CD4-positive, alpha-beta T cell (primary cell): Measurements from ENCODE around the gene ZYG11B. TPM values are rescaled to one million over a fixed set of nuclear protein-coding genes. Genes with fewer than 3 reads are reported as not detected.

Source experiments
- ATAC-seq: fragments of 200-7000 bp; cut with Tn5 transposase; one replicate; pipeline ENCODE4 v1.10.0; 2022; ENCODE audit warnings: mild to moderate bottlenecking; ENCODE audit not compliant: poor library complexity
- CTCF ChIA-PET: fragments of 350-600 bp; sonication (Branson Sonifier 250); formaldehyde crosslinking; loops from one replicate; lab custom pipeline; 2021; ENCODE audit warnings: antibody characterized with exemption, inconsistent platforms; lab: Charles Lee
- POLR2A ChIA-PET: fragments of 350-600 bp; sonication (Branson Sonifier 250); formaldehyde crosslinking; loops from one replicate; lab custom pipeline; 2021; ENCODE audit warnings: antibody characterized with exemption, inconsistent platforms; lab: Charles Lee
- DNase-seq, 14 experiments: peaks; one replicate each; pipeline ENCODE4 v3.0.0-alpha.2; 2013 to 2020; ENCODE audit warnings: mixed read lengths in 2 of 14
- H3K27ac ChIP-seq, 2 donors: one replicate each; pipeline versions ENCODE4 v1.5.1 to v1.7.0; 2013; ENCODE audit warnings: low read length in 2 of 2, low read depth in 1 of 2, mild to moderate bottlenecking in 1 of 2
- H3K27me3 ChIP-seq, 2 experiments: 1 replicate in 1 of 2; 2 replicates in 1 of 2; pipeline versions ENCODE4 v1.6.1 to v1.7.0; 2013; ENCODE audit warnings: low read length in 2 of 2, control low read depth in 1 of 2, mild to moderate bottlenecking in 1 of 2, moderate library complexity in 1 of 2; ENCODE audit not compliant: insufficient read depth in 2 of 2, control insufficient read depth in 1 of 2
- H3K36me3 ChIP-seq: one replicate; pipeline ENCODE4 v1.6.1; 2013; ENCODE audit warnings: low read length, control low read depth; ENCODE audit not compliant: insufficient read depth
- H3K4me1 ChIP-seq: one replicate; pipeline ENCODE4 v1.6.1; 2013; ENCODE audit warnings: low read length, control low read depth; ENCODE audit not compliant: insufficient read depth
- H3K4me3 ChIP-seq: one replicate; pipeline ENCODE4 v1.5.1; 2013; ENCODE audit warnings: mild to moderate bottlenecking, low read length, moderate library complexity
- H3K9me3 ChIP-seq, 2 experiments: 1 replicate in 1 of 2; 2 replicates in 1 of 2; pipeline versions ENCODE4 v1.6.1 to v1.7.0; 2013; ENCODE audit warnings: low read length in 2 of 2, mild to moderate bottlenecking in 2 of 2, control low read depth in 1 of 2, moderate library complexity in 1 of 2; ENCODE audit not compliant: control insufficient read depth in 1 of 2, insufficient read depth in 1 of 2
- H3K27ac Mint-ChIP-seq: one replicate; pipeline ENCODE4 v1.8.0; 2020; ENCODE audit warnings: mixed read lengths
- H3K27me3 Mint-ChIP-seq: one replicate; pipeline ENCODE4 v1.8.0; 2021; ENCODE audit warnings: mixed read lengths
- H3K36me3 Mint-ChIP-seq: one replicate; pipeline ENCODE4 v1.8.0; 2021; ENCODE audit warnings: low read depth, mixed read lengths
- H3K4me1 Mint-ChIP-seq: one replicate; pipeline ENCODE4 v1.8.0; 2021; ENCODE audit warnings: low read depth, mixed read lengths
- H3K4me3 Mint-ChIP-seq: one replicate; pipeline ENCODE4 v1.8.0; 2020; ENCODE audit warnings: mild to moderate bottlenecking, mixed read lengths
- H3K9me3 Mint-ChIP-seq: one replicate; pipeline ENCODE4 v1.8.0; 2020; ENCODE audit warnings: mixed read lengths
- CTCF ChIP-seq: fragments of 200-600 bp; IDR thresholded peaks from one replicate; pipeline ENCODE4 v1.8.0; 2022; ENCODE audit warnings: antibody characterized with exemption, mild to moderate bottlenecking
- intact Hi-C, 2 experiments: fragments of 100-400 bp; cut with DNase I in 1 of 2; cut with micrococcal nuclease in 1 of 2; formaldehyde crosslinking; loops; one replicate each; pipeline versions ENCODE4 v1.15.1 to v1.9.0; 2023 to 2025; cut with DNase I, micrococcal nuclease
- total RNA-seq, 174 experiments: library from RNA in 2 of 174; stranded (reverse) in 2 of 174; gene quantifications; one replicate each; pipeline ENCODE4 v1.2.3 and lab custom pipeline; 2021 to 2026

Gene ZYG11B
- total RNA-seq, 2 experiments from 2014 or later: 14.1 to 16.1 TPM

- H3K27me3 Mint-ChIP-seq: no peaks in the 10 kb centered on the region
- H3K4me3 ChIP-seq: no peak overlapping the region
- TF ChIP-seq CTCF: no peak
- no peaks in the 10 kb centered on the region for H3K9me3 ChIP-seq
- peaks cover 4% of the 10 kb centered on the region for H3K4me1 Mint-ChIP-seq
- ChIA-PET POLR2A (no interaction called here), CTCF (no interaction called here)
- no peaks in the 10 kb centered on the region for H3K27me3 ChIP-seq
- DNase-seq: no peak
- peaks cover 10% of the 10 kb centered on the region for H3K36me3 ChIP-seq
- intact Hi-C loops: loop anchor here in 1 of 2 experiments (10.0 kb wide), 1 partner anchor 635 kb away; no protein-coding TSS in a partner anchor
- H3K36me3 Mint-ChIP-seq: peaks cover 55% of the 10 kb centered on the region
- H3K27ac ChIP-seq: no peak overlapping the region
- no peak overlapping the region for H3K4me3 Mint-ChIP-seq
- no peaks in the 10 kb centered on the region for H3K9me3 Mint-ChIP-seq
- H3K4me1 ChIP-seq: no peaks in the 10 kb centered on the region
- no peak for ATAC-seq
- H3K27ac Mint-ChIP-seq: no peak overlapping the region
These were observed 33.7 kb downstream of the ZYG11B start for GRCh38 chr1:52759908-52760307.

GRCh38 chr1:52767596-52768280 lies 41.5 kb downstream of the ZYG11B start:
- H3K4me3 ChIP-seq: no peak overlapping the region
- CTCF ChIA-PET: no interaction called here
- no peak overlapping the region for H3K27ac ChIP-seq
- Mint-ChIP-seq H3K4me1 (peaks cover 25% of the 10 kb centered on the region), H3K9me3 (no peaks in the 10 kb centered on the region), H3K4me3 (no peak overlapping the region), H3K27me3 (no peaks in the 10 kb centered on the region), H3K36me3 (peaks cover 57% of the 10 kb centered on the region), H3K27ac (peak overlapping the region; percentile 14)
- H3K4me1 ChIP-seq: peaks cover 4% of the 10 kb centered on the region
- no peaks in the 10 kb centered on the region for H3K9me3 ChIP-seq
- POLR2A ChIA-PET: interaction anchor here (0.6 kb wide), 1 partner anchor 1808 kb away, joined by 3 read pairs; the partner anchor contains the start of gene FAF1
- ATAC-seq (no peak), DNase-seq (no peak)
- H3K27me3 ChIP-seq: no peaks in the 10 kb centered on the region
- peaks cover 18% of the 10 kb centered on the region for H3K36me3 ChIP-seq
- no peak for TF ChIP-seq CTCF
- intact Hi-C loops: loop anchor here in 1 of 2 experiments (10.0 kb wide), 1 partner anchor 643 kb away; no protein-coding TSS in a partner anchor

- no peak for TF ChIP-seq CTCF
- Mint-ChIP-seq H3K27ac (no peak overlapping the region), H3K4me1 (peaks cover 23% of the 10 kb centered on the region), H3K36me3 (peaks cover 56% of the 10 kb centered on the region), H3K27me3 (no peaks in the 10 kb centered on the region), H3K4me3 (no peak overlapping the region), H3K9me3 (no peaks in the 10 kb centered on the region)
- Histone ChIP-seq H3K9me3 (no peaks in the 10 kb centered on the region), H3K4me1 (peaks cover 4% of the 10 kb centered on the region), H3K36me3 (peaks cover 22% of the 10 kb centered on the region), H3K4me3 (no peak overlapping the region), H3K27me3 (no peaks in the 10 kb centered on the region), H3K27ac (no peak overlapping the region)
- no peak for DNase-seq
- intact Hi-C loops: loop anchor here in 1 of 2 experiments (10.0 kb wide), 1 partner anchor 645 kb away; no protein-coding TSS in a partner anchor
- CTCF ChIA-PET: no interaction called here
- no peak for ATAC-seq
- POLR2A ChIA-PET: no interaction called here
These were observed 43.2 kb downstream of the ZYG11B start for GRCh38 chr1:52769346-52770033.
